ENCODE results near the gene TTC3. TPM values are rescaled to one million over a fixed set of nuclear protein-coding genes. Genes with fewer than 3 reads are reported as not detected.
"Not testable (repeated sequence)": the region's sequence is repeated elsewhere in the genome, so short reads cannot be mapped to it uniquely, and the experiment has no call there.

The TTC3 gene
- total RNA-seq, 1 donor from 2014 or later: 74.1 TPM

DNA sequence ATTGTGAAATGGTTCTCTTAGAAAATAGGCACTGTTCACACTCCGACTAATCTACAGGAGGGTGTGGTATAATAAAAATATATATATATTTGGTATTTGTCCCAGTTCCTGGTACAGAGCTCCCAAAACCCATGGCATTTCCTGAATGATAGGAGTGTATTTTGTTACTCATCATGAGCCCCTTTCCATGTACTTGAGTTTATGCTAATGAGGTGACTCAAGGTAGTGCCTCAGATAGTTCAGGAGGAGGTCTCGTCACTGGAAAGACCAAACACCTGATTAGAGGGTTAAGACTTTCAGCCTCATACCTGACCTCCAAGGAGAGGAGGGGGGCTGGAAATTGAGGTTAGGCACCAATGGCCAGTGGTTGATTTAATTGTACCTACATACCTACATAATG lies 57.9 kb downstream of the TTC3 start:
- TF ChIP-seq, protein P1, sequence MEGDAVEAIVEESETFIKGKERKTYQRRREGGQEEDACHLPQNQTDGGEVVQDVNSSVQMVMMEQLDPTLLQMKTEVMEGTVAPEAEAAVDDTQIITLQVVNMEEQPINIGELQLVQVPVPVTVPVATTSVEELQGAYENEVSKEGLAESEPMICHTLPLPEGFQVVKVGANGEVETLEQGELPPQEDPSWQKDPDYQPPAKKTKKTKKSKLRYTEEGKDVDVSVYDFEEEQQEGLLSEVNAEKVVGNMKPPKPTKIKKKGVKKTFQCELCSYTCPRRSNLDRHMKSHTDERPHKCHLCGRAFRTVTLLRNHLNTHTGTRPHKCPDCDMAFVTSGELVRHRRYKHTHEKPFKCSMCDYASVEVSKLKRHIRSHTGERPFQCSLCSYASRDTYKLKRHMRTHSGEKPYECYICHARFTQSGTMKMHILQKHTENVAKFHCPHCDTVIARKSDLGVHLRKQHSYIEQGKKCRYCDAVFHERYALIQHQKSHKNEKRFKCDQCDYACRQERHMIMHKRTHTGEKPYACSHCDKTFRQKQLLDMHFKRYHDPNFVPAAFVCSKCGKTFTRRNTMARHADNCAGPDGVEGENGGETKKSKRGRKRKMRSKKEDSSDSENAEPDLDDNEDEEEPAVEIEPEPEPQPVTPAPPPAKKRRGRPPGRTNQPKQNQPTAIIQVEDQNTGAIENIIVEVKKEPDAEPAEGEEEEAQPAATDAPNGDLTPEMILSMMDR (conservative IDR thresholded peaks at IDR 0.05; ENCODE audit: low read depth, low read length): no peak
- no peak for DNase-seq (ENCODE audit: low read depth)
- H3K4me3 ChIP-seq (ENCODE audit: low read depth, low read length): no peak overlapping the region

DNA sequence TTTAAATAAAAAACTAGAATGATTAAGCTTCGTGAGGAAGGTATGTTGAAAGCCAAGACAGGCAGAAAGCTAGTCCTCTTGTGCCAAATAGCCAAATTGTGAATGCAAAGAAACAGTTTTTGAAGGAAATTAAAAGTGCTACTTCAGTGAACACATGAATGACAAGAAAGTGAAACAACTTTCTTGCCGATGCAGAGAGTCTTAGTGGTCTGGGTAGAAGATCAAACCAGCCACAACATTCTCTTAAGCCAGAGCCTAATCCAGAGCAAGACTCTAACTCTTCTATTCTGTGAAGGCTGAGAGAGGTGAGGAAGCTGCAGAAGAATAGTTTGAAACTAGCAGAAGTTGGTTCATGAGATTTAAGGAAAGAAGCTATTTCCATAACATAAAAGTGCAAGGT lies 63.2 kb downstream of the TTC3 start:
- TF ChIP-seq, protein P1 (conservative IDR thresholded peaks at IDR 0.05; ENCODE audit: low read depth, low read length): no peak
- H3K4me3 ChIP-seq (ENCODE audit: low read depth, low read length): no peak overlapping the region
- no peak for DNase-seq (ENCODE audit: low read depth)

DNA sequence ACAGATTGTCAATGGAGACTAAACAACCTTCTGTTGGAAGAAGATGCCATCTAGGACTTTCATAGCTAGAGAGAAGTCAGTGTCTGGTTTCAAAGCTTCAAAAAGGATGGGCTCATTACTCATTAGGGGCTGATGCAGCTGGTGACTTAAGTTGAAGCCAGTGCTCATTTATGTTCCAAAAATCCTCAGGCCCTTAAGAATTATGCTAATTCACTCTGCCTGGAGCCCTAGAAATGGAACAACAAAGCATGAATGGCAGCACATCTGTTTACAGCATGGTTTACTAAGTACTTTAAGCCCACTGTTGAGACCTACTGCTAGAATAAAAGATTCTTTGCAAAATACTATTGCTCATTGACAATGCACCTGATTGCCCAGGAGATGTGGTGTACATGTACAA lies 63.7 kb downstream of the TTC3 start:
- DNase-seq (ENCODE audit: low read depth): no peak
- TF ChIP-seq, protein P1 (conservative IDR thresholded peaks at IDR 0.05; ENCODE audit: low read depth, low read length): no peak
- no peak overlapping the region for H3K4me3 ChIP-seq (ENCODE audit: low read depth, low read length)

DNA sequence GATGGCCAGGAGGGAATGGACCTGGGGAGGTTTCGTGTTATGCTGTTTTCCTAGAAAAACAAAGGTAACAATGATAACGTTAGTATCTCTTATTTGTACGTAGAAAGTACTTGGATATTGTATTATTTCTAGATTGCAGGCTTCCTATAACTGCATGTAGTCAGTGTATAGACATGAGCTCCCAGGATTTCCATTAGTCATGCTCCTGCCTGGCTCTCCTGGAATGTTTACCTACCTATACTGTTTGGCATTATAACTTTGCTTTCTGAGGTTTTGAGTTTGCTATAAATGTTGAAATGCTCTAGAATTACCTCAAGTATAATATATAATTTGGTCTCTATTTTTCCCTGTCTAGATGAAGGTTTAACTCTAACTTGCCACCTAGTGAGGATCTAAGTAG lies 66.1 kb downstream of the TTC3 start:
- DNase-seq (ENCODE audit: low read depth): no peak
- TF ChIP-seq, protein P1 (conservative IDR thresholded peaks at IDR 0.05; ENCODE audit: low read depth, low read length): no peak
- no peak overlapping the region for H3K4me3 ChIP-seq (ENCODE audit: low read depth, low read length)

DNA sequence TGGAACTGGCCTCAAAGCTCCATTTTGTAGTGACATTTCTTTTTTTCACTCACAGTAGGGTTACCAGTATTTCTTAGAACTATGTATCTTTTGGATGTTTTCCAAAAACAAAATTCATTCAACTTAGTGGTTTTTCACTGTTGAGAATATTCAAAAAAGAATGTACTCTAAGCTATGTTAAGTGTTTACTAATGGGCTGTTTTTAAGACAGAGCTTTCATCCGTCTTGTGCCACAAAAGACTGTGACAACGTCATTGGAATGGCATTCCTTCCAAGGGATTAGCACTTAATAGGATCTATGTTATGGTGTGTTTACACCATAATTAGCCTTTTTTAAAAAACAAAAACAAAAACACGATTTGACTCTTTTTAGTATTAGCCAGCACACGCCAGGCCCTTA lies 66.8 kb downstream of the TTC3 start:
- no peak overlapping the region for H3K4me3 ChIP-seq (ENCODE audit: low read depth, low read length)
- TF ChIP-seq, protein P1 (conservative IDR thresholded peaks at IDR 0.05; ENCODE audit: low read depth, low read length): no peak
- DNase-seq (ENCODE audit: low read depth): no peak

DNA sequence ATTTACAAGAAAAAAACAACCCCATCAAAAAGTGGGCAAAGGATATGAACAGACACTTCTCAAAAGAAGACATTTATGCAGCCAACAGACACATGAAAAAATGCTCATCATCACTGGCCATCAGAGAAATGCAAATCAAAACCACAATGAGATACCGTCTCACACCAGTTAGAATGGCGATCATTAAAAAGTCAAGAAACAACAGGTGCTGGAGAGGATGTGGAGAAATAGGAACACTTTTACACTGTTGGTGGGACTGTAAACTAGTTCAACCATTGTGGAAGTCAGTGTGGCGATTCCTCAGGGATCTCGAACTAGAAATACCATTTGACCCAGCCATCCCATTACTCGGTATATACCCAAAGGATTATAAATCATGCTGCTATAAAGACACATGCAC lies 70.3 kb downstream of the TTC3 start:
- not testable (repeated sequence) for DNase-seq (ENCODE audit: low read depth); H3K4me3 ChIP-seq (ENCODE audit: low read depth, low read length)

DNA sequence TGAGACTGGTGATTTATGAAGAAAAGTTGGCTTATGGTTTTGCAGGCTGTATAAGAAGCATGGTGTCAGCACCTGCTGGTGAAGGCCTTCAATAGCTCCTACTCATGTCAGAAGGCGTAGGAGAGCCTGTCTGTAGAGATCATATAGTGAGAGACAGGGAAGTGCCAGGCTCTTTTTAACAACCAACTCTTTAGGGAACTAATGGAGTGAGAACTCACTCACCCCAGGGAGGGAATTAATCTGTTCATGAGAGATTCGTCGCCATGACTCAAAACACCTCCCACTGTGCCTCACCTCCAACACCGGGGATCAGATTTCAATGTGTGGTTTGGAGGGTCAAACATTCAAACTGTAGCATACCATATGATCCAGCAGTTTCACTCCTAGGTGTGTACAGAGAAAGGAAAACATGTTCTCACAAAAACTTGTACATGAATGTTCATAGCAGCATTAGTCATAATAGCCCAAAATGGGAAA lies 72.6 kb downstream of the TTC3 start:
- no peak for DNase-seq (ENCODE audit: low read depth)
- H3K4me3 ChIP-seq (ENCODE audit: low read depth, low read length): no peak overlapping the region
- TF ChIP-seq, protein P1 (conservative IDR thresholded peaks at IDR 0.05; ENCODE audit: low read depth, low read length): no peak
